ENCODE results near the gene WRAP53.
"Not testable (repeated sequence)": the region's sequence is repeated elsewhere in the genome, so short reads cannot be mapped to it uniquely, and the experiment has no call there.

The WRAP53 gene

DNA sequence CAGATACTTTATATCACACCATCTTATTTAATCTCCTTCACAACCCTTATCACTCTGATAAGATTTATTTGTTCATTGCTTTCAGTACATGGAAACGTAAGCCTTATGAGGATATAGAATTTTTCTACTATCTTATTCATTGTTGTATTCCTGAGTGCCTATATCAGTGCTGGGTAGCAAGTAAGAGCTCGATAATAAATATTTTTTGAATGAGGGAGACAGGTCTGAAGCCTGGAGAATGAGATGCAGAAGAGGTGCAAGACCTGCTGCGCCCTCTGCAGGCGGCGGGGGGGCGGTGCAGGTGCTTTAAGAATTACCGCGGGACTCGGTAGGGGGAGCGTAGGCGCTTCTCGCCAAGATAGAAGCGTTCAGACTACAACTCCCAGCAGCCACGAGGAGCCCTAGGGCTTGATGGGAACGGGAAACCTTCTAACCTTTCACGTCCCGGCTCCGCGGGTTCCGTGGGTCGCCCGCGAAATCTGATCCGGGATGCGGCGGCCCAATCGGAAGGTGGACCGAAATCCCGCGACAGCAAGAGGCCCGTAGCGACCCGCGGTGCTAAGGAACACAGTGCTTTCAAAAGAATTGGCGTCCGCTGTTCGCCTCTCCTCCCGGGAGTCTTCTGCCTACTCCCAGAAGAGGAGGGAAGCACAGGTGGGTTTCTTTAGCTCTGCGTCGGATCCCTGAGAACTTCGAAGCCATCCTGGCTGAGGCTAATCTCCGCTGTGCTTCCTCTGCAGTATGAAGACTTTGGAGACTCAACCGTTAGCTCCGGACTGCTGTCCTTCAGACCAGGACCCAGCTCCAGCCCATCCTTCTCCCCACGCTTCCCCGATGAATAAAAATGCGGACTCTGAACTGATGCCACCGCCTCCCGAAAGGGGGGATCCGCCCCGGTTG lies at the start of gene WRAP53:
TSS of gene WRAP53 (plus strand) at position 570 of the 900 bp plus-strand sequence. CDS start at position 742, 172 bp downstream.
- peaks cover 28% of the 10 kb centered on the region for H4K20me1 ChIP-seq
- peak within 1 kb of the TSS; percentile 99 for H3K9ac ChIP-seq
- H3K27me3 ChIP-seq, result no peaks in the 10 kb centered on the region
- no peaks in the 10 kb centered on the region for H3K9me3 ChIP-seq
- peaks cover 38% of the 10 kb centered on the region for H3K4me1 ChIP-seq
- peak within 1 kb of the TSS; percentile 99 for H3K27ac ChIP-seq
- TF ChIP-seq Cebpa-rat (IDR thresholded peaks at IDR 0.05), result no peak
- H3K36me3 ChIP-seq, result peaks cover 43% of the 10 kb centered on the region
- H3K4me2 ChIP-seq, result peak within 1 kb of the TSS; percentile 92
- peak within 1 kb of the TSS; percentile 99 for H3K4me3 ChIP-seq

DNA sequence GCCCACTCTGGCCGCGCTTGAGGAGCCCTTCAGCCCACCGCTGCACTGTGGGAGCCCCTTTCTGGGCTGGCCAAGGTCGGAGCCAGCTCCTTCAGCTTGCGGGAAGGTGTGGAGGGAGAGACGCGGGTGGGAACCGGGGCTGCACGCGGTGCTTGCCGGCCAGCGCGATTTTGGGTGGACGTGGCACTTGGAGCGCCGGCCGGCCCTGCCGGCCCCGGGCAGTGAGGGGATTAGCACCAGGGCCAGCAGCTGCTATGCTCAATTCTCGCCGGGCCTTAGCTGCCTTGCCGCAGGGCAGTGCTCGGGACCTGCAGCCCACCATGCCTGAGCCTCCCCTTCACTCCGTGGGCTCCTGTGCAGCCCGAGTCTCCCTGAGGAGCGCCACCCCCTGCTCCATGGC lies 47.5 kb upstream of the WRAP53 start:
- no peaks in the 10 kb centered on the region for H3K9me3 ChIP-seq
- no peaks in the 10 kb centered on the region for H4K20me1 ChIP-seq
- no peak overlapping the region for H3K27ac ChIP-seq
- no peak for TF ChIP-seq Cebpa-rat (IDR thresholded peaks at IDR 0.05)
- H3K36me3 ChIP-seq, result no peaks in the 10 kb centered on the region
- no peak overlapping the region for H3K4me2 ChIP-seq
- H3K4me3 ChIP-seq, result no peak overlapping the region
- peaks cover 19% of the 10 kb centered on the region for H3K4me1 ChIP-seq
- H3K9ac ChIP-seq, result no peak overlapping the region
- no peaks in the 10 kb centered on the region for H3K27me3 ChIP-seq

GRCh38 chr17:7641635-7642034 lies 46.6 kb upstream of the WRAP53 start:
- not testable (repeated sequence) for H3K27me3 ChIP-seq, H3K4me2 ChIP-seq

GRCh38 chr17:7644775-7645174 lies 43.5 kb upstream of the WRAP53 start:
- no peak overlapping the region for H3K4me3 ChIP-seq
- peaks cover 9% of the 10 kb centered on the region; the same call in 1 of the 2 replicates for H3K4me1 ChIP-seq
- no peaks in the 10 kb centered on the region for H4K20me1 ChIP-seq
- H3K36me3 ChIP-seq, result no peaks in the 10 kb centered on the region
- no peak overlapping the region for H3K9ac ChIP-seq
- peaks cover 12% of the 10 kb centered on the region for H3K27me3 ChIP-seq
- TF ChIP-seq Cebpa-rat (IDR thresholded peaks at IDR 0.05), result no peak
- peak overlapping the region; percentile 27 for H3K4me2 ChIP-seq
- no peak overlapping the region for H3K27ac ChIP-seq
- H3K9me3 ChIP-seq, result no peaks in the 10 kb centered on the region

More at GRCh38 chr17:7641635-7642034, 46.6 kb upstream of the WRAP53 start:
- H3K4me3 ChIP-seq, H3K9ac ChIP-seq, H3K9me3 ChIP-seq, H4K20me1 ChIP-seq, H3K27ac ChIP-seq, H3K36me3 ChIP-seq: not testable (repeated sequence)
- H3K4me1 ChIP-seq, result peaks cover 19% of the 10 kb centered on the region

DNA sequence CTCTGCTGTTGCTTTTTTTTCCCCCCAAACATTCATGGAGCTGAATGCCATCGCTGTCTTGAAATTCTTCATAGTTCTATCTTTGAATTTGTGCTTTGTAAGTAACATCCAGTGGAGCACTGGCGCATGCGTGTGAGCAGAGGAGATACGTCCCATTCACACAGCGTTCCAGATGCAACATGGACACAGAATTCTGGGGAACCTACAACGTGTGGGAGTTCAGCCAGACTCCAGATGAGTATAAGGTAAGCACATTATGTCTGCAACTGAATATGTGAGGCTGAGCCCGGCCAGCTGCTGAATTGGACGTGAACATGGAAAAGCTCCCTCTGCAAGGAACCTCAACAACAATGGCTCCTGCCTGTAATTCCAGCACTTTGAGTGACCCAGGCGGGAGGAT lies 41.8 kb upstream of the WRAP53 start:
- no peak for TF ChIP-seq Cebpa-rat (IDR thresholded peaks at IDR 0.05)
- Histone ChIP-seq H3K9ac (no peak overlapping the region), H3K4me3 (no peak overlapping the region)

GRCh38 chr17:7647018-7647417 lies 41.3 kb upstream of the WRAP53 start:
- H3K4me1 ChIP-seq, result peaks cover 29% of the 10 kb centered on the region
- no peak overlapping the region for H3K4me3 ChIP-seq
- H4K20me1 ChIP-seq, result peaks cover 17% of the 10 kb centered on the region
- peaks cover 35% of the 10 kb centered on the region for H3K27me3 ChIP-seq
- H3K27ac ChIP-seq, result no peak overlapping the region
- no peaks in the 10 kb centered on the region for H3K36me3 ChIP-seq
- no peak overlapping the region for H3K4me2 ChIP-seq
- H3K9ac ChIP-seq, result no peak overlapping the region
- no peaks in the 10 kb centered on the region for H3K9me3 ChIP-seq
- no peak for TF ChIP-seq Cebpa-rat (IDR thresholded peaks at IDR 0.05)

More for the DNA sequence above, 41.8 kb upstream of the WRAP53 start:
- Histone ChIP-seq H3K4me2 (no peak overlapping the region), H3K27ac (no peak overlapping the region), H3K27me3 (peaks cover 29% of the 10 kb centered on the region), H4K20me1 (peaks cover 11% of the 10 kb centered on the region), H3K4me1 (peaks cover 24% of the 10 kb centered on the region), H3K36me3 (no peaks in the 10 kb centered on the region), H3K9me3 (no peaks in the 10 kb centered on the region)

GRCh38 chr17:7650509-7651096 lies 37.7 kb upstream of the WRAP53 start, which contains the start of gene ATP1B2:
Gene ATP1B2 (plus strand): TSS chr17:7650926. CDS start chr17:7651519, 593 bp downstream.
- Histone ChIP-seq H3K27me3 (peaks cover 69% of the 10 kb centered on the region), H3K4me2 (peak within 1 kb of the TSS; percentile 92), H3K4me3 (peak within 1 kb of the TSS; percentile 58), H3K9ac (no peak within 1 kb of the TSS), H3K9me3 (no peaks in the 10 kb centered on the region), H3K27ac (no peak within 1 kb of the TSS), H3K36me3 (no peaks in the 10 kb centered on the region), H3K4me1 (peaks cover 27% of the 10 kb centered on the region), H4K20me1 (peaks cover 30% of the 10 kb centered on the region)
- TF ChIP-seq Cebpa-rat (IDR thresholded peaks at IDR 0.05), result no peak

DNA sequence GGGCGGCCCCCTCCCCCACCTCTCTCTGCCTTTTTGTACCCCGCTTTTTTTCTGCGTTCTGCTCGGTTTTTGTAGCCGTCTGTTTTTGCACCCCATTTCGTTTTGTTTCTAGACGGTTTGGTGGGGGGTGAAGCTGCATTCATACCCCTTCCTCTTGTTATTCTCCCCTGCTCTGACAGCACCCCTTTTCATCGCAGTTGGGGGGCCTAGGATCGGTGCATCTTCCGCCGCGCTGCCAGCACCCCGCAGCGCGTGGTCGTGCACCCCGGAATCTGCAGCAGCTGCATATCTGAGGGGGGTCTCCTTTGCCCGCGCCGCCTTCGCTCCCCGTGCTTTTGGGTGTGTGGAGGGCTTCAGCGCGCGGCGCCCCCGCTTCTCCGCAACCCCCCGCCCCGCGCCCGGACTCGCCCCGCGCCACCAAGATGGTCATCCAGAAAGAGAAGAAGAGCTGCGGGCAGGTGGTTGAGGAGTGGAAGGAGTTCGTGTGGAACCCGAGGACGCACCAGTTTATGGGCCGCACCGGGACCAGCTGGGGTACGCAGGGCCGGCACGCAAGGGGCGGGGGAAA lies 37.1 kb upstream of the WRAP53 start:
- peaks cover 30% of the 10 kb centered on the region for H4K20me1 ChIP-seq
- H3K27me3 ChIP-seq, result peaks cover 69% of the 10 kb centered on the region
- no peak for TF ChIP-seq Cebpa-rat (IDR thresholded peaks at IDR 0.05)
- H3K36me3 ChIP-seq, result no peaks in the 10 kb centered on the region
- peak overlapping the region; percentile 92 for H3K4me2 ChIP-seq
- no peak overlapping the region for H3K9ac ChIP-seq
- H3K4me1 ChIP-seq, result peaks cover 28% of the 10 kb centered on the region
- H3K27ac ChIP-seq, result no peak overlapping the region
- H3K9me3 ChIP-seq, result no peaks in the 10 kb centered on the region
- peak overlapping the region; percentile 58 for H3K4me3 ChIP-seq

DNA sequence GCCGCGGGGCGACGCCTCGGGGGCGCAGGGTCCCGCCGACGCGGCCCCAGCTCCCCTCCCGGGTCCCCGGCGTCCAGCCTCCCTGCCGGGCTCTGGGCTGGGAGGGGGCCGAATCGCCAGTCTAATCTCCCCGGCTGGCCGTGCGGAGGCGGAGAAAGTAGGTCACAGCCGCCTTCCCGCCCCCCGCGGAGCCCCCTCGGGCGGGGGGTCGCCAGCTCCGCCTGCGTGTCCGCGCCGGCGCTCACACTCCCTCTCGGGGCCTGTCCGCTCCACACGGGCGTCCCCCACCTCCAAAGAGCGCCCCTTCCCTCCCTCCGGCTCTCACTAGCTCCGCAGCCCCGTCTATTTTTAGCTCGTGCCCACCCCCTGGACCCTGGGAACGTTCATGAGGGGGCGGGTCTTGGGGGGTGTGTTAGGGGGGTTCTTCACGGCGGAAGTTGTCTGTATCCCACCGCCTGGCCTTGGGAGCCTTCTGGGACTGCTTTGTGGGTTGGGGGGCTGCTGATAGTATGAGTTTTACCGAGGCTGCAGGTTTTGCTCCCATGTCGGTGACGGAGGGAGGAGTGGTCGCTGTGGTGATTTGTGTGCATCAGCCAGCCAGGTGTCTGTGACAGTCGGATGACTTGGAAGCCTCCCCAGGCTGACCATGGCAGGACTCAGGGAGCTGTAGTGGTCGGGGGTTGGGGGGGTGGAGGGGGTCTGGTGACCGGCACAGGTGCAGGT lies 36.5 kb upstream of the WRAP53 start:
- Histone ChIP-seq H3K27ac (no peak overlapping the region), H3K9ac (no peak overlapping the region), H3K4me3 (peak overlapping the region; percentile 58), H3K27me3 (peaks cover 69% of the 10 kb centered on the region), H3K9me3 (no peaks in the 10 kb centered on the region), H3K36me3 (no peaks in the 10 kb centered on the region), H3K4me1 (peaks cover 28% of the 10 kb centered on the region), H3K4me2 (peak overlapping the region; percentile 92), H4K20me1 (peaks cover 30% of the 10 kb centered on the region)
- no peak for TF ChIP-seq Cebpa-rat (IDR thresholded peaks at IDR 0.05)

All from BLaER1 (cell line).